ENCODE data around the gene FMC1.

FMC1 gene

GRCh38 chr7:139387594-139387993 is 46.5 kb downstream of the FMC1 start:
- DNase-seq = no peak

GRCh38 chr7:139389091-139389490 is 48.0 kb downstream of the FMC1 start:
- DNase-seq = no peak

GRCh38 chr7:139389774-139390173 is 48.6 kb downstream of the FMC1 start:
- DNase-seq = no peak

GRCh38 chr7:139393621-139394211 is 52.6 kb downstream of the FMC1 start:
- no peak for DNase-seq

GRCh38 chr7:139394540-139394939 is 53.4 kb downstream of the FMC1 start:
- DNase-seq = no peak
